GM18951 (cell line): ENCODE measurements around the gene TTLL11.

ENCODE experiments used
- POLR2A ChIP-seq: IDR thresholded peaks from 4 replicates; pipeline ENCODE4 v1.6.1; 2011; ENCODE audit warnings: mild to moderate bottlenecking; ENCODE audit not compliant: insufficient read length, insufficient read depth; ENCODE audit errors: extremely low read depth
- in situ Hi-C: fragments of 300-500 bp; cut with MboI; formaldehyde crosslinking; loops from one replicate; pipeline ENCODE4 v1.12.0; 2022; ENCODE audit warnings: low sequenced_read_pairs, mixed read lengths, inconsistent platforms; ENCODE audit not compliant: unreplicated experiment

The TTLL11 gene

DNA sequence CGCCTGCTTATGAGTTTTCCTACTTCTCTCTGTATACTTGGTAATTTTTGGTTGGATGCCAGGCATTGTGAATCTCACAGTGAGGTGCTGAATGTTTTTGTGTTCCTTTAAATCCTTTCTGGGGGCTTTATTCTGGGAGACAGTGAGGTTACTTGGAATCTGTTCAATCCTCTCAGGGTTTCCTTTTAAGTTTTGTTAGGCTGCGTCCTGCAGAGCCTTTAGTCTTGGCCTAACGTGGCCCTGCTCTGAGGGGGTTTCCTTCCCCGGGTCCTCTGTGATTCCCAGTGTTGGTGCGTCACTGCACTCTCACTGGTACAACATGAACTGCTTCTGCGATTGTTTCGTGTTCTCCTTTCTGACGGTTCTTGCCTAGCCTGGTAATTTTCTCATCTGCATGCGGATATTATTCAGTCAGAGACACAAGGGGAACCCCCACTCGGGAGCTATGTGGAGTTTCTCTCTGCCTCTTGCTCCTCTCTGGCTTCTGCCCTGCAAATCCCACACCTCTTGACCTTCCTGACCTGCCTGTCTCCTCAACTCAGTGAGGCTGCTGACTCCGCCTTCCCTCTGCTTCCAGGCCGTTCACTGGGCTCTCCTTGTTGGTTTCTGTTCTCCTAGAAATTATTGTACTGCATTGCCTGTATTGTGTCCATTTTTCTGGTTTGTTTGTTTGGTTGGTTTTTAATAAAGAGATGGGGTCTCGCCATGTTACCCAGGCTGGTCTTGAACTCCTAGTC is 313.6 kb downstream of the TTLL11 start:
- TF ChIP-seq POLR2A = no peak

DNA sequence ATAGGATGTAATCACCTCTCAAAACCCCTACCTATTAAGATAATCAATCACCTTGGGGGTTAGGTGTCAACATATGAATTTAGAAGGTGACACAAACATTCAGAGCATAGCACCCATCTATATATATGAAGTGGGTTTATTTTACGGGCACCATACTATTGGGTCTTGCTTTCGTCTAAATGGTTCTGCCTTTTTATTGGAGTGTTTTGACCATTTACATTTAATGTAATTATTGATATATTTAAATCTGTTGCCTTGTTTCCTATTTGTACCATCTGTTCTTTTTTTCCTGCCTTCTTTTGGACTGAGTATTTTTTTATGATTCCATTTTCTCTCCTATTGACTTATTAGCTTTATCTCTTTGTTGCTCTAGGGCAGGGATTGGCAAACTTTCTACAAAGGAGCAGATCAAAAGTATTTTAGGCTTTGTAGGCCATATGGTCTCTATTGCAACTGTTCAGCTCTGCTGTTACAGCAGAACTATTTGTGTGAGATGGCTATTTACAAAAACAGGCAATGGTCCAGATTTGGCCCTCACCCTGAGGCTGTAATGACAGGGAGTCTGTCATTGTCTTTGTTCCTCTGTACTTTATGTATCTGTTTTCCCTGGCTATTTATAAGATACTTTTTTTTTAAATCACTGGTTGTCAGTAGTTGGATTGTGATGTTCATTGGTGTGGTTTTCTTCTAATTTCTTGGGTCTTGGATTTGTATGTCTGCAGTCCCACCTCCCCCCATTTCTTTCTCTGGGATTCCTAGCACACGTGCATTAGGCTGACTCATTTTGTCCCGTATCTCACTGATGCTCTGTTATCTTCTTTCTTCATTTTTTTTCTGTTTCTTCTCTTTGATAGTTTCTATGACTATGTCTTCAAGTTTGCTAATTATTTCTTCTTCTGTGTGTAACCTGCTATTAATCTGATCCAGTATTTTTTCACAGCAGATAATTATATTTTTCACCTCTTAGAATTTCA is 314.6 kb downstream of the TTLL11 start:
- in situ Hi-C loops = no loop called here
- TF ChIP-seq POLR2A = no peak

More for the DNA sequence above, 313.6 kb downstream of the TTLL11 start:
- in situ Hi-C loops = no loop called here

DNA sequence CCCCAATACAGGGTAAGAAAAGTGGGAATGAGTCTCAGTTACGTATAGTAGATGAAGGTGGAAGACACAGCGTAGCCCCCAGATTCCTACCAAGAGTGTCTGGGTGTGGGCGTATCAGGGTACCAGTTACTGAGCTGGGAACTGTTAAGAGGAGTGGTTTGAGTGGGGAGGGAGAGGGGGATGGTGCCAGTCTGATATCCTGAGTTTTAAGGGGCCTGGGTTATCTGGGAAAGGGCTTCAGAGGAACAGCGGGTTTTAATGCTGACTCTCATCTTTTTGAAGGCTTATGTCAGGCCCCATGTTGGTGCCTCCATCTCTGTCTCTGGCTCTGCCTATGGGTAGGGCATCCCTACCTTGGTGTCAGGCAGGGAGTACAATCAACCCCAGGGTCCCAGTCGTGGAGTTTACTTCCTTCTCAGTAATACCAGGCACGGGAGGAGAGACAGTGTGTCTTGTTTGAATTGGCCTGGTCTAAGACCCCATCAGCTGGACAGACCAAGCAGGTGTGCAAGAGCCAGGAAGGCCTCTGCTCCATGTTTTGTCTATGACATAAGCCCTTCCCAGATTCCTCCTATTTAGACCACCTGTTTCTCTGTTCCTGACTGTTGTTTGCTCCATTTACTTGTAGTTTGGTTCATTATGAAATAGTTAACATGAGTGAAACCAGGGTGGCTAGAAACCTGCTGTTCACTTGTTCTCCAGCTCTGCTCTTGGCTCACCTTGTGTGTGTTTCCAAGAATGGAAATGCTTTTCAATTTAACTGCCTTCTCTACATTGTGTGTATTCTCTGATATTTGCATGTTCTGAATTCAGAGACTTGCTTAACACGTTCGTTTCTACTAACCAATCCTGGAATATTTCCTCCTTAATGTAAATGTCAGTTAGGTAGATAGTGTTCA is 316.1 kb downstream of the TTLL11 start:
- no peak for TF ChIP-seq POLR2A
- in situ Hi-C loops = no loop called here

DNA sequence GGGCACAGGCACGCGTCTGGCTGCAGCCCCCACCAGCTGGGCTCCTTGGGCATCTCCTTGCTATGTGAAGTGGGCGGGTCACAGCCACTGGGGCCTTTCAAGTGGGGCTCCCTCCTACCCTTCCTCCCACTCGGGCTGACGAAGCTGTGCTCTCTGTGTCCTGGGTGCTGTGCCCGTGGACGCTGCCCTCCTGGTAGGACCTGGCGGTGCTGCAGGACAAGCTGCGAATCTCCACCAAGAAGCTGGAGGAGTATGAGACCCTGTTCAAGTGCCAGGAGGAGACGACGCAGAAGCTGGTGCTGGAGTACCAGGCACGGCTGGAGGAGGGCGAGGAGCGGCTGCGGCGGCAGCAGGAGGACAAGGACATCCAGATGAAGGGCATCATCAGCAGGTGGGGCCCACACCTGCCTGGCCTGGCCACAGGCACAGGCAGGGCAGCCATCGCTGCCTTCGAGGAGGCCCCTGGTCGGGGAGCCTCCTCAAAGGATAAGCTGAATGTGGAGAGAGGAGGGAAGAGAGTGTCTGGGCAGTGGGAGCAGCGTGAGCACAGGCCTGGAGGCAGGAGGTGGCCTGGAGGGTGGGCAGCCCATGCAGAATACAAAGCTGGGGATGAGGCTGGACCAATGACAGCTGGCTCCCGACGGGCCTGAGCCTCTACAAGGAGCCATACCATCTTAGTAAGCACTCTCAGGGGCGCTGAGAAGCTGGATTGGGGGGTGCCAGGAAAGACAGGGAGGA is 316.9 kb downstream of the TTLL11 start:
- in situ Hi-C loops = no loop called here
- no peak for TF ChIP-seq POLR2A

DNA sequence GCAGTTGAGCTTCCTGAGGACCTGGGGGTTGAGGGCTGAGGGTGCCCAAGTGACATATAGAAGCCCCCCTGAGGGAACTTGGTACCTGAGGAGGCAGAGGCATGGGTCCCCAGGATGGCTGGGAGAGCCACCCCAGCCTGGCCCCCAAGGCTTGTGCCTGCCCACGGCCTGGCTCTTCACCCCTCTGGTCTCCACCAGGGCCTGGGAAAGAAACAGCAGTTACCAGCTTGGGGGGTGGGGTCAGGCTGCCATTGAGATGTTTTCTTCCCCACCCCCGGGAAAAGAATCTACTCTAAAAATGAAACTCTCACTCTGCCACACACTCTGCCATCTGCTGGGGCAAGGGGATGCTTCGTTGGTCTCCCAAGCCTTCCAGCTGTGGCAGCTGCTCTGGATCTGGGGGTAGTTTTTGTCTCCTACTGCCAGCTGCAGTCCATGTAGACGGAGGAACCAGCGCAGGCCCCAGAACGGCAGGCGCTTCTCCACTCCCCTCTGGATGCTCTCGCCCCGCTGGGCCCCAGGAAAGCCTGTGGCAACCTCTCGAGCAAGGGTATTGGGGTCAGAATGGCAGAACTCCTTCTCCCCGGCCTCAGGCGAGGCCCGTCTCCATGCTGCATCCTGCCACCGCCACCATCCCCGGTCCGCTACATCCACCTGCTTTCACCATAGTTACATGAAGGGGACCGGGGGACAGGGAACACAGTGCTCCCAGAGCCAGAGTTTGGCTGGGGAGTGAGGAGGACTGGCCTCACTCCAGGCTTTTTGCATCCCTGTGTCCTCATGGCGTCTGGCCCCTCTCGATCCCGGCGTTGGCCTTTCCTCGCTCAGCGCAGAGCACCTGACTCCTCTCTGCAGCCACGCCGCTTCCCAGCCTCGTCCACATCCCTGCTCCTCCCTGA is 318.1 kb downstream of the TTLL11 start:
- in situ Hi-C loops = no loop called here
- TF ChIP-seq POLR2A = no peak

DNA sequence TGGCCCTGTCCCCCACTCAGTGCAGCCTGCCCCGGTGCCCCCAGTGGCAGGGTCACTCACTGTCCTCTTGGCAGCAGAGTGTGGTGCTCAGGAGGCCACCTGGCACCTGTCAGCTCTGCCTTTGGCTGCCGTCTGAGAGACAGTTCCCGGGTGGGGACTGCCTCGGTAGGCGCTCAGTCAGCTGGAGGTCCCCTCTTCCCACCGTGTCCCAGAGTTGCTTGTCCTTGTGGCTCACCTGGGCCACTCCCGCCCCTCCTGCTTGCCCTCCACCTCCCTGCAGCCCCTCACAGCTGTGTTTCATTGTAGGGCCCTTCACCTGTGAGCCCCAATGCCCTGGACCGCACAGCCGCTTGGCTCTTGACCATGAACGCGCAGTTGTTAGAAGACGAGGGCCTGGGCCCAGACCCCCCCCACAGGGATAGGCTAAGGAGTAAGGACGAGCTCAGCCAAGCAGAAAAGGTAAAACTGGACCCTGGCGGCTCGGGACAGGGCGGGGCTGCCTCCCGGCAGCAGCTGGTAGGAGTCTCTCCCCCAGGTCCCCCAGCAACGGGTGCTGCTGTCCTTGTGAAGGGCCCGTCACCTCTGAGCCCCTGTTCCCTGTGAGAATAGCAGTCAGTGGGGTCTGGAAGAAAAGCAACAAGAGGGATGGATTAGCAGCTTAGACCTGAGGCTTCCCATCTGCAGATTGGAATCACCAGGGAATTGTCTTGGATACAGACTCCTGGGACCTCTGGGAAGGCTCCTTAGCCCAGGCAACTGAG is 319.0 kb downstream of the TTLL11 start:
- in situ Hi-C loops = no loop called here

DNA sequence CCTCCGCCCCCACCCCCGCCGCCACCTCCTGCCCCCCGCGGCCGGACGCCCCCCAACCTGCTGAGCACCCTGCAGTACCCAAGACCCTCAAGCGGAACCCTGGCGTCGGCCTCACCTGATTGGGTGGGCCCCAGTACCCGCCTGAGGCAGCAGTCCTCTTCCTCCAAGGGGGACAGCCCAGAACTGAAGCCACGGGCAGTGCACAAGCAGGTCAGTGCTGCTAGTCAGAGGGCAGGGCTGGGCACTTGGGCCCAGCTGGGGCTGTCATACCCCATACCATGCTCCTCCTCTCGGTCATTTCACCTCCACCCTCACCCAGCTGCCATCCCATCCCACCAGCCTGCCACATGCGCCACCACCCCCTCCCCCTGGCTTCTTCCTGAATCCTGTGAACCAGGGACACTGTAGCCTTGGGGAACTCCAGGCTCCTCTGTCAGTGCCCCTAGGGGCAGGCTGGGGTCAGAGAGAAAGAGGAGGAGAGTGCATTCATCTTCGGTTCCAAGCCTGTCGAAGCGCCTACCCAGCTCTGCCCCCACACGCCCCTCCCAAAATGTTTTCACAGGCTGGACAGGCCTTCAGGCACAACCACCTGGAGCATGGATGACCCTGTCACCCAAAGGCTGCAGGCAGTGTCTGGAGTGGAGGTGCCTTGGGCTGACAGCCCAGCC is 319.7 kb downstream of the TTLL11 start:
- in situ Hi-C loops = no loop called here
- TF ChIP-seq POLR2A = no peak

More for the DNA sequence above, 319.0 kb downstream of the TTLL11 start:
- TF ChIP-seq POLR2A = no peak

DNA sequence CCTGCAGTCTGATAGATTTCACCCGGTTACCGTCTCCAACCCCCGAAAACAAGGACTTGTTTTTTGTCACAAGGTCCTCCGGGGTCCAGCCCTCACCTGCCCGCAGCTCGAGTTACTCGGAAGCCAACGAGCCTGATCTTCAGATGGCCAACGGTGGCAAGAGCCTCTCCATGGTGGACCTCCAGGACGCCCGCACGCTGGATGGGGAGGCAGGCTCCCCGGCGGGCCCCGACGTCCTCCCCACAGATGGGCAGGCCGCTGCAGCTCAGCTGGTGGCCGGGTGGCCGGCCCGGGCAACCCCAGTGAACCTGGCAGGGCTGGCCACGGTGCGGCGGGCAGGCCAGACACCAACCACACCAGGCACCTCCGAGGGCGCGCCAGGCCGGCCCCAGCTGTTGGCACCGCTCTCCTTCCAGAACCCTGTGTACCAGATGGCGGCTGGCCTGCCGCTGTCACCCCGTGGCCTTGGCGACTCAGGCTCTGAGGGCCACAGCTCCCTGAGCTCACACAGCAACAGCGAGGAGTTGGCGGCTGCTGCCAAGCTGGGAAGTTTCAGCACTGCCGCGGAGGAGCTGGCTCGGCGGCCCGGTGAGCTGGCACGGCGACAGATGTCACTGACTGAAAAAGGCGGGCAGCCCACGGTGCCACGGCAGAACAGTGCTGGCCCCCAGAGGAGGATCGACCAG is 320.4 kb downstream of the TTLL11 start:
- no peak for TF ChIP-seq POLR2A
- in situ Hi-C loops = no loop called here
